Measurements from ENCODE around the gene AFAP1L1.

DNA sequence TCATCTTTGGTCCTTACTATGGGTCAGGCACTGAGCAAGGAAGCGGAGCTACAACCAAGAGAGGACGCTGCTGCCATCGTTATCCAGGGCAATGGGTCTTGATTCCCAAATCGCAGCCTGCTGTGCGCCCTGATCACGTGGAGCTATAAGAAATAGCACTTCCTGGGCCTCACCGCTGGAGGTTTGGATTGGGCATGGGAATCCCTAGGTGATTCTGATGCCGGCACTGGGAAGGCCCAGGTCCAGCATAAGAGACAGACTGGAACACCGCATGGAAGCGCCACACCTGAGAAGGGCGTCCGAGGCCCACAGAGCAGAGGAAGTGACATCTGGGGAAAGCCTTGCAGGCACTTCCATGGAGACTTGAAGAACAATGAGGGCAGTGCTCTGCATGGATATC, 104.4 kb downstream of the AFAP1L1 start:
- no peak for TF ChIP-seq POLR2AphosphoS5 (IDR thresholded peaks at IDR 0.05; ENCODE audit: borderline replicate concordance, low read depth, low read length)
- no peak for TF ChIP-seq EZH2 (IDR thresholded peaks at IDR 0.05)
